HG03460 (cell line): Measurements from ENCODE around the gene SPDYE5.
"Not testable (repeated sequence)": the region's sequence is repeated elsewhere in the genome, so short reads cannot be mapped to it uniquely, and the experiment has no call there.

Source experiments
- ATAC-seq: cut with Tn5 transposase; IDR thresholded peaks from one replicate; pipeline ENCODE4 v1.9.1; 2021; ENCODE audit not compliant: unreplicated experiment

Gene SPDYE5

GRCh38 chr7:75492020-75492419, at the start of gene SPDYE5:
SPDYE5 (plus strand) TSS chr7:75492320; CDS start chr7:75494048, 1,728 bp downstream.
- not testable (repeated sequence) for ATAC-seq

GRCh38 chr7:75442465-75443111, 49.5 kb upstream of the SPDYE5 start:
- ATAC-seq = peak; percentile 85

GRCh38 chr7:75449946-75450345, 42.2 kb upstream of the SPDYE5 start:
- not testable (repeated sequence) for ATAC-seq

GRCh38 chr7:75452494-75452955, 39.6 kb upstream of the SPDYE5 start:
- peak; percentile 70 for ATAC-seq

GRCh38 chr7:75456403-75456802, 35.7 kb upstream of the SPDYE5 start:
- not testable (repeated sequence) for ATAC-seq

GRCh38 chr7:75458034-75458433, 34.1 kb upstream of the SPDYE5 start:
- ATAC-seq = not testable (repeated sequence)

- ATAC-seq = not testable (repeated sequence)
Measured at GRCh38 chr7:75460541-75460940, 31.6 kb upstream of the SPDYE5 start.

GRCh38 chr7:75470166-75470565, 22.0 kb upstream of the SPDYE5 start:
- not testable (repeated sequence) for ATAC-seq

GRCh38 chr7:75477457-75477856, 14.7 kb upstream of the SPDYE5 start:
- ATAC-seq = not testable (repeated sequence)

GRCh38 chr7:75480313-75480712, 11.8 kb upstream of the SPDYE5 start:
- ATAC-seq = not testable (repeated sequence)

GRCh38 chr7:75485355-75485978, 6.7 kb upstream of the SPDYE5 start:
- ATAC-seq = peak; percentile 21

GRCh38 chr7:75485979-75486643, 6.0 kb upstream of the SPDYE5 start, which contains the start of gene POM121C:
POM121C (minus strand) TSS chr7:75486299; CDS start chr7:75441496, 44,803 bp downstream.
- ATAC-seq = peak; percentile 98

GRCh38 chr7:75509033-75509432, 16.9 kb downstream of the SPDYE5 start:
- not testable (repeated sequence) for ATAC-seq

- ATAC-seq = not testable (repeated sequence)
Measured at GRCh38 chr7:75518842-75519241, 26.7 kb downstream of the SPDYE5 start.

- not testable (repeated sequence) for ATAC-seq
Measured at GRCh38 chr7:75521727-75522126, 29.6 kb downstream of the SPDYE5 start.

GRCh38 chr7:75527224-75527722, 35.2 kb downstream of the SPDYE5 start:
- ATAC-seq = not testable (repeated sequence)

- no peak for ATAC-seq
Measured at GRCh38 chr7:75531359-75531821, 39.3 kb downstream of the SPDYE5 start.

GRCh38 chr7:75532639-75533038, 40.5 kb downstream of the SPDYE5 start:
- no peak for ATAC-seq

GRCh38 chr7:75533926-75534325, 41.8 kb downstream of the SPDYE5 start:
- no peak for ATAC-seq

GRCh38 chr7:75534727-75535307, 42.7 kb downstream of the SPDYE5 start:
- ATAC-seq = no peak

GRCh38 chr7:75536491-75536890, 44.4 kb downstream of the SPDYE5 start:
- ATAC-seq = no peak
